DND-41 (cell line): ENCODE results near the gene RGS1.

Experiments used
- ATAC-seq: fragments of 200-7000 bp; cut with Tn5 transposase; 3 replicates; pipeline ENCODE4 v1.9.1; 2021; ENCODE audit warnings: low read depth; ENCODE audit not compliant: insufficient read depth
- DNase-seq: peaks from one replicate; pipeline ENCODE4 v3.0.0-alpha.2; 2020
- H2AFZ ChIP-seq: 2 replicates; pipeline ENCODE4 v1.6.0; 2012; ENCODE audit warnings: low read depth, low read length
- H3K27ac ChIP-seq: 2 replicates; pipeline ENCODE4 v1.5.1; 2012; ENCODE audit warnings: low read length, inconsistent platforms
- H3K27me3 ChIP-seq: fragments of 200-600 bp; sonication (generic); 2 replicates; pipeline ENCODE4 v1.6.0; 2012; ENCODE audit warnings: low read length, mild to moderate bottlenecking, inconsistent platforms; ENCODE audit not compliant: insufficient read depth, poor library complexity
- H3K36me3 ChIP-seq: 2 replicates; pipeline ENCODE4 v1.5.1; 2012; ENCODE audit warnings: low read length, inconsistent platforms; ENCODE audit not compliant: insufficient read depth
- H3K4me1 ChIP-seq: 2 replicates; pipeline ENCODE4 v1.5.1; 2012; ENCODE audit warnings: mild to moderate bottlenecking, low read length; ENCODE audit not compliant: insufficient read depth
- H3K4me2 ChIP-seq: 2 replicates; pipeline ENCODE4 v1.6.0; 2012; ENCODE audit warnings: mild to moderate bottlenecking, moderate library complexity, low read length, inconsistent platforms; ENCODE audit not compliant: insufficient read depth
- H3K4me3 ChIP-seq, 2 experiments: fragments of 200-600 bp in 1 of 2; shearing (Covaris generic) in 1 of 2; 2 replicates each; pipeline ENCODE4 v1.5.1; 2012 to 2016; ENCODE audit warnings: inconsistent platforms in 2 of 2, low read length in 2 of 2, mild to moderate bottlenecking in 2 of 2, low read depth in 1 of 2, moderate library complexity in 1 of 2
- H3K79me2 ChIP-seq: 2 replicates; pipeline ENCODE4 v1.6.0; 2012; ENCODE audit warnings: low read length, inconsistent platforms; ENCODE audit not compliant: insufficient read depth
- H3K9ac ChIP-seq: 2 replicates; pipeline ENCODE4 v1.6.0; 2012; ENCODE audit warnings: low read depth, mild to moderate bottlenecking, inconsistent platforms, low read length, moderate library complexity
- H3K9me3 ChIP-seq: 2 replicates; pipeline ENCODE4 v1.5.1; 2012; ENCODE audit warnings: low read length, moderate library complexity, mild to moderate bottlenecking, inconsistent platforms; ENCODE audit not compliant: insufficient read depth, severe bottlenecking
- H4K20me1 ChIP-seq: 2 replicates; pipeline ENCODE4 v1.6.0; 2012; ENCODE audit warnings: low read length; ENCODE audit not compliant: insufficient read depth
- CTCF ChIP-seq: IDR thresholded peaks from 2 replicates; pipeline ENCODE4 v1.5.1; 2012; ENCODE audit warnings: borderline replicate concordance, low read length, moderate library complexity, mild to moderate bottlenecking; ENCODE audit not compliant: poor library complexity, severe bottlenecking; ENCODE audit errors: extremely low read depth
- EZH2 ChIP-seq: IDR thresholded peaks from 3 replicates; pipeline ENCODE4 v1.6.1; 2012; ENCODE audit warnings: borderline replicate concordance, low read depth, mild to moderate bottlenecking, moderate library complexity, low read length, inconsistent platforms; ENCODE audit not compliant: severe bottlenecking

The RGS1 gene

GRCh38 chr1:192608671-192609070 lies 33.1 kb downstream of the RGS1 start:
- Histone ChIP-seq H2AFZ (peak overlapping the region; percentile 70), H3K27ac (peak overlapping the region; percentile 85), H3K4me2 (peak overlapping the region; percentile 65), H4K20me1 (no peaks in the 10 kb centered on the region), H3K36me3 (no peaks in the 10 kb centered on the region), H3K27me3 (no peaks in the 10 kb centered on the region), H3K9me3 (no peaks in the 10 kb centered on the region), H3K9ac (peak overlapping the region; percentile 56), H3K79me2 (peaks cover 37% of the 10 kb centered on the region), H3K4me1 (peaks cover 57% of the 10 kb centered on the region), H3K4me3 (peak overlapping the region in 1 of 2 experiments; percentile 51; a peak in 2 of 4 replicates)
- DNase-seq = no peak
- ATAC-seq = no peak
- TF ChIP-seq EZH2 = no peak
- TF ChIP-seq CTCF = no peak

GRCh38 chr1:192609110-192610079 lies 33.8 kb downstream of the RGS1 start:
- peak overlapping the region; percentile 70 for H2AFZ ChIP-seq
- H3K79me2 ChIP-seq = peaks cover 40% of the 10 kb centered on the region
- H3K9ac ChIP-seq = peak overlapping the region; percentile 56
- H3K4me2 ChIP-seq = peak overlapping the region; percentile 65
- peak overlapping the region; percentile 8 to 51; a peak in 3 of 4 replicates for H3K4me3 ChIP-seq
- H3K36me3 ChIP-seq = no peaks in the 10 kb centered on the region
- no peaks in the 10 kb centered on the region for H3K9me3 ChIP-seq
- peaks cover 60% of the 10 kb centered on the region for H3K4me1 ChIP-seq
- DNase-seq (peak; percentile 83), ATAC-seq (peak; percentile 98)
- no peaks in the 10 kb centered on the region for H3K27me3 ChIP-seq
- H3K27ac ChIP-seq = peak overlapping the region; percentile 85
- TF ChIP-seq CTCF (peak; percentile 63), EZH2 (no peak)
- H4K20me1 ChIP-seq = no peaks in the 10 kb centered on the region

GRCh38 chr1:192610112-192610889 lies 34.7 kb downstream of the RGS1 start:
- peak overlapping the region; percentile 65 for H3K4me2 ChIP-seq
- H3K9me3 ChIP-seq = no peaks in the 10 kb centered on the region
- H3K4me1 ChIP-seq = peaks cover 69% of the 10 kb centered on the region
- peak overlapping the region; percentile 1 to 51; a peak in 3 of 4 replicates for H3K4me3 ChIP-seq
- ATAC-seq = no peak
- H3K79me2 ChIP-seq = peaks cover 43% of the 10 kb centered on the region
- TF ChIP-seq EZH2 (no peak), CTCF (peak; percentile 66)
- H3K9ac ChIP-seq = peak overlapping the region; percentile 56
- no peaks in the 10 kb centered on the region for H3K27me3 ChIP-seq
- H2AFZ ChIP-seq = peak overlapping the region; percentile 65
- H3K27ac ChIP-seq = peak overlapping the region; percentile 85
- DNase-seq = no peak
- H4K20me1 ChIP-seq = no peaks in the 10 kb centered on the region
- no peaks in the 10 kb centered on the region for H3K36me3 ChIP-seq
